Osteoblast (primary cell): Measurements from ENCODE around the gene TUBGCP5. TPM values are rescaled to one million over a fixed set of nuclear protein-coding genes. Genes with fewer than 3 reads are reported as not detected.
A peak's percentile ranks its signal among the peaks of the same experiment; 100 is the strongest.
"Not testable (repeated sequence)": the region's sequence is repeated elsewhere in the genome, so short reads cannot be mapped to it uniquely, and the experiment has no call there.

Source experiments
- DNase-seq: peaks from one replicate; pipeline ENCODE4 v3.0.0; 2011; ENCODE audit warnings: low spot score, mixed read lengths; ENCODE audit not compliant: insufficient read length; ENCODE audit errors: missing footprints
- H2AFZ ChIP-seq: 2 replicates; pipeline ENCODE4 v1.6.0; 2011; ENCODE audit warnings: mild to moderate bottlenecking, low read length
- H3K27ac ChIP-seq: 2 replicates; pipeline ENCODE4 v1.5.1; 2011; ENCODE audit warnings: mild to moderate bottlenecking, low read depth, low read length, moderate library complexity
- H3K27me3 ChIP-seq: 2 replicates; pipeline ENCODE4 v1.6.0; 2012; ENCODE audit warnings: mild to moderate bottlenecking, control low read depth, inconsistent platforms, low read length, moderate library complexity; ENCODE audit not compliant: insufficient read depth
- H3K36me3 ChIP-seq: 2 replicates; pipeline ENCODE4 v1.5.1; 2011; ENCODE audit warnings: mild to moderate bottlenecking, low read length, control low read depth, moderate library complexity; ENCODE audit not compliant: insufficient read depth
- H3K4me1 ChIP-seq: 2 replicates; pipeline ENCODE4 v1.5.1; 2011; ENCODE audit warnings: mild to moderate bottlenecking, low read length, control low read depth, moderate library complexity; ENCODE audit not compliant: insufficient read depth
- H3K4me2 ChIP-seq: 2 replicates; pipeline ENCODE4 v1.6.0; 2011; ENCODE audit warnings: mild to moderate bottlenecking, low read length; ENCODE audit not compliant: insufficient read depth
- H3K4me3 ChIP-seq: fragments of 200-600 bp; sonication (generic); 3 replicates; pipeline ENCODE4 v1.5.1; 2012; ENCODE audit warnings: mild to moderate bottlenecking, low read length, inconsistent platforms; ENCODE audit not compliant: insufficient read depth
- H3K79me2 ChIP-seq: 2 replicates; pipeline ENCODE4 v1.6.0; 2012; ENCODE audit warnings: mild to moderate bottlenecking, low read length, control low read depth, inconsistent platforms; ENCODE audit not compliant: insufficient read depth
- H3K9me3 ChIP-seq: 2 replicates; pipeline ENCODE4 v1.5.1; 2011; ENCODE audit warnings: low read depth, low read length, control low read depth
- H4K20me1 ChIP-seq: 2 replicates; pipeline ENCODE4 v1.6.0; 2012; ENCODE audit warnings: mild to moderate bottlenecking, low read length, control low read depth; ENCODE audit not compliant: insufficient read depth
- CTCF ChIP-seq: IDR thresholded peaks from 2 replicates; pipeline ENCODE4 v1.5.1; 2011; ENCODE audit warnings: mild to moderate bottlenecking, low read depth, low read length, moderate library complexity; ENCODE audit errors: extremely low read depth
- total RNA-seq: library from RNA; depleted of rRNA; stranded (reverse); fragments of >200 nt; gene quantifications from 2 replicates; pipeline ENCODE4 v1.2.3, GENCODE V29; 2012

Gene TUBGCP5
- total RNA-seq, 1 donor: 32.6 TPM

GRCh38 chr15:22989576-22990477 lies 49.5 kb downstream of the TUBGCP5 start:
- Histone ChIP-seq H3K9me3 (no peaks in the 10 kb centered on the region), H2AFZ (no peak overlapping the region), H3K27me3 (no peaks in the 10 kb centered on the region), H3K4me2 (no peak overlapping the region), H3K36me3 (peaks cover 7% of the 10 kb centered on the region), H4K20me1 (no peaks in the 10 kb centered on the region), H3K27ac (no peak overlapping the region), H3K79me2 (no peaks in the 10 kb centered on the region), H3K4me1 (peaks cover 6% of the 10 kb centered on the region), H3K4me3 (no peak overlapping the region)
- no peak for DNase-seq
- peak; percentile 8 for TF ChIP-seq CTCF

- no peaks in the 10 kb centered on the region for H3K27me3 ChIP-seq
- no peak overlapping the region for H2AFZ ChIP-seq
- no peaks in the 10 kb centered on the region for H3K9me3 ChIP-seq
- H3K4me1 ChIP-seq: peaks cover 6% of the 10 kb centered on the region
- no peak overlapping the region for H3K27ac ChIP-seq
- no peak overlapping the region for H3K4me2 ChIP-seq
- no peaks in the 10 kb centered on the region for H3K36me3 ChIP-seq
- H3K79me2 ChIP-seq: no peaks in the 10 kb centered on the region
- H3K4me3 ChIP-seq: no peak overlapping the region
- no peaks in the 10 kb centered on the region for H4K20me1 ChIP-seq
- no peak for DNase-seq
- no peak for TF ChIP-seq CTCF
Observed at GRCh38 chr15:22988811-22989210, 50.6 kb downstream of the TUBGCP5 start.

- H2AFZ ChIP-seq, H3K4me3 ChIP-seq, DNase-seq: not testable (repeated sequence)
Observed at GRCh38 chr15:22981931-22982330, 57.4 kb downstream of the TUBGCP5 start.

GRCh38 chr15:22981051-22981840 lies 58.1 kb downstream of the TUBGCP5 start:
- H3K9me3 ChIP-seq: no peaks in the 10 kb centered on the region
- DNase-seq: peak; percentile 86
- H3K4me2 ChIP-seq: peak overlapping the region; percentile 96
- no peak overlapping the region for H3K27ac ChIP-seq
- peaks cover 32% of the 10 kb centered on the region for H4K20me1 ChIP-seq
- H3K36me3 ChIP-seq: no peaks in the 10 kb centered on the region
- H3K4me1 ChIP-seq: peaks cover 9% of the 10 kb centered on the region
- H3K4me3 ChIP-seq: peak overlapping the region; percentile 98
- peaks cover 34% of the 10 kb centered on the region for H3K79me2 ChIP-seq
- H3K27me3 ChIP-seq: no peaks in the 10 kb centered on the region
- no peak for TF ChIP-seq CTCF
- peak overlapping the region; percentile 86 for H2AFZ ChIP-seq

More at GRCh38 chr15:22981931-22982330, 57.4 kb downstream of the TUBGCP5 start:
- not testable (repeated sequence) for H3K27ac ChIP-seq, H3K36me3 ChIP-seq, H3K9me3 ChIP-seq, H3K4me2 ChIP-seq, H3K4me1 ChIP-seq, H3K27me3 ChIP-seq
- Histone ChIP-seq H4K20me1 (peaks cover 26% of the 10 kb centered on the region), H3K79me2 (peaks cover 28% of the 10 kb centered on the region)
